K562 (cell line): Measurements from ENCODE around the gene UBE2QL1.

Experiments used
- CBX8 ChIP-seq: fragments of 200-600 bp; sonication (generic); IDR thresholded peaks from 2 replicates; pipeline ENCODE4 v1.6.1; 2012; ENCODE audit warnings: borderline replicate concordance, mixed run types, low read depth, mild to moderate bottlenecking, moderate library complexity, mixed read lengths, low read length, control low read depth, inconsistent platforms; ENCODE audit not compliant: poor library complexity, severe bottlenecking; ENCODE audit errors: extremely low read depth
- EZH2 ChIP-seq: IDR thresholded peaks from 2 replicates; pipeline ENCODE4 v1.6.1; 2012; ENCODE audit warnings: low read depth, mild to moderate bottlenecking, inconsistent platforms, low read length, borderline replicate concordance
- FOS ChIP-seq: IDR thresholded peaks from 3 replicates; pipeline ENCODE4 v1.6.1; 2011; ENCODE audit not compliant: insufficient read length; ENCODE audit errors: extremely low read depth
- POLR2A ChIP-seq: fragments of 450-650 bp; conservative IDR thresholded peaks from 2 replicates; pipeline ENCODE4 v1.6.1; 2016

DNA sequence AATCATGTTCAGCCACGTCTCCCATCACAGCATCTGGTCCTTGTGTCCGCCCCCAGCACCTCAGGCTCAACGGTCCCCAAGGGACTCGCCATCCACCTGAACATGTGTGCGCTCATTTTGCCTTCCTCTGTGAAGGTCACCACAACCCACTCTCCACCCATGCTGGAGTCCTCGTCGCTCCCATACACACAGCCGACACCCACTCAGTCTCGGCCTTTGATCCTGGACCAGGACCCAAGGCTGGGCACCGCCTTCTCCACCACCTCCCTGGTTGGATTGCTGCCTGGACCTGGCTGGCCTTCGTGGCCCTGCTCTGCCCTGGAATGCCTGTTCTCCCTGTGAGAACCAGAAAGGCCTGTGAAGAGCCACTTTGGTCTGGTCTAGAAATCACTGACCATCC lies 60.3 kb downstream of the UBE2QL1 start:
- TF ChIP-seq CBX8, result no peak
- TF ChIP-seq FOS, result no peak
- TF ChIP-seq POLR2A, result no peak
- no peak for TF ChIP-seq EZH2
